Heart left ventricle (tissue), 16 donors: Measurements from ENCODE around the gene RCL1. TPM values are rescaled to one million over a fixed set of nuclear protein-coding genes. Genes with fewer than 3 reads are reported as not detected.
A peak's percentile ranks its signal among the peaks of the same experiment; 100 is the strongest.

ENCODE experiments used
- ATAC-seq, 4 donors: fragments of 200-7000 bp; cut with Tn5 transposase; one replicate each; pipeline ENCODE4 v1.9.1; 2020 to 2022; ENCODE audit warnings: moderate library complexity in 4 of 4, mild to moderate bottlenecking in 3 of 4, moderate number of reproducible peaks in 1 of 4
- DNase-seq, 5 donors: peaks; one replicate each; pipeline ENCODE4 v3.0.0-alpha.2; 2020
- H3K27ac ChIP-seq, 12 donors: fragments of 200-600 bp; sonication (generic) in 4 of 12; one replicate each; pipeline versions ENCODE4 v1.5.0 to v1.8.0; 2016 to 2022; ENCODE audit warnings: mild to moderate bottlenecking in 2 of 12
- H3K27me3 ChIP-seq, 9 donors: fragments of 200-600 bp; sonication (generic) in 2 of 9; one replicate each; pipeline versions ENCODE4 v1.5.1 to v1.8.0; 2016 to 2022; ENCODE audit warnings: mild to moderate bottlenecking in 3 of 9
- H3K36me3 ChIP-seq, 9 donors: fragments of 200-600 bp; sonication (generic) in 2 of 9; one replicate each; pipeline versions ENCODE4 v1.5.0 to v1.8.0; 2018 to 2022; ENCODE audit warnings: mild to moderate bottlenecking in 2 of 9
- H3K4me1 ChIP-seq, 12 donors: fragments of 200-600 bp; sonication (generic) in 4 of 12; one replicate each; pipeline versions ENCODE4 v1.5.0 to v1.8.0; 2016 to 2022; ENCODE audit warnings: mild to moderate bottlenecking in 3 of 12
- H3K4me3 ChIP-seq, 12 donors: fragments of 200-600 bp; sonication (generic) in 4 of 12; one replicate each; pipeline versions ENCODE4 v1.5.0 to v1.8.0; 2017 to 2022; ENCODE audit warnings: mild to moderate bottlenecking in 9 of 12, moderate library complexity in 4 of 12
- H3K9me3 ChIP-seq, 12 donors: fragments of 200-600 bp; sonication (generic) in 4 of 12; one replicate each; pipeline versions ENCODE4 v1.5.0 to v1.8.0; 2016 to 2022; ENCODE audit warnings: mild to moderate bottlenecking in 1 of 12
- POLR2A ChIP-seq, 2 donors: fragments of 450-650 bp; IDR thresholded peaks; one replicate each; pipeline ENCODE4 v1.6.1; 2017; ENCODE audit warnings: antibody characterized with exemption in 2 of 2, mild to moderate bottlenecking in 2 of 2, moderate library complexity in 2 of 2
- WGBS, 4 donors: extraction: QIAGEN DNeasy Blood & Tissue Kit in 2 of 4; methylation state at CpG; one replicate each; pipeline versions ENCODE4 v1.1.5 to v1.1.7; 2013 to 2018; 5-methylcytosine and 5-hydroxymethylcytosine counted together
- intact Hi-C, 10 donors: fragments of 100-400 bp; cut with DNase I; formaldehyde crosslinking; loops; one replicate each; pipeline versions ENCODE4 v1.11.1 to v1.14.2; 2022
- polyA plus RNA-seq, 2 donors: library from polyadenylated mRNA; stranded (reverse); fragments of 200-250 nt; gene quantifications; one replicate each; pipeline ENCODE4 v1.2.3, GENCODE V29; 2013
- total RNA-seq, 9 donors: library from RNA; depleted of rRNA in 2 of 9; stranded (reverse); fragments of >200 nt in 2 of 9; fragmentation: NEBNext Ultra II Directional in 3 of 9; extraction: Animal tissue kit (Norgen Biotek cat#: 25700) in 3 of 9; gene quantifications; one replicate each; pipeline versions ENCODE4 v1.1.0 to v1.2.4, GENCODE V29; 2016 to 2023
- TF ChIP-seq, protein P1 (sequence below), 12 donors: fragments of 200-600 bp; sonication (generic) in 4 of 12; IDR thresholded peaks; one replicate each; pipeline versions ENCODE4 v1.5.0 to v1.8.0; 2018 to 2022; ENCODE audit warnings: antibody characterized with exemption in 12 of 12, mild to moderate bottlenecking in 5 of 12
- donor health status: ischemic (EF 13 %, LVEDD 7.1; RV severe dilation, severe dysfunction).
- donor health status: healthy with polysubstance abuse.
- donor health status: DM: no; HTN: yes; CAD: no.
- donor health status: DM: no; HTN: no; CAD: no.
- donor health status: ischemic (EF 25% LVEDD 6.9; RV normal size, moderate dysfunction).
- donor health status: ischemic (EF 25% LVEDD 5.7; RV mildly dilated, moderate dysfunction).
- donor health status: healthy.
- donor health status: DM: yes; HTN: yes; CAD: no.
- donor health status: ischemic (EF 35%, LVEDD 5.7; RV mildly dilated, moderate dysfunction).
- donor health status: nonischemic (EF 11% LVEDD 7.7; RV severe dilation, severe dysfunction).
- donor health status: DM: yes; HTN: yes; CAD: no.
- donor health status: PGD.
- donor health status: ischemic (EF 29% LVEDD 5.4; RV normal size, mild dysfunction).
- donor health status: nonischemic (EF 23%, LVEDD 6.1; RV moderate dilation, normal function).

The RCL1 gene
- total and polyA plus RNA-seq, 11 donors, result 3.8 to 11.3 (median 7.2) TPM

DNA sequence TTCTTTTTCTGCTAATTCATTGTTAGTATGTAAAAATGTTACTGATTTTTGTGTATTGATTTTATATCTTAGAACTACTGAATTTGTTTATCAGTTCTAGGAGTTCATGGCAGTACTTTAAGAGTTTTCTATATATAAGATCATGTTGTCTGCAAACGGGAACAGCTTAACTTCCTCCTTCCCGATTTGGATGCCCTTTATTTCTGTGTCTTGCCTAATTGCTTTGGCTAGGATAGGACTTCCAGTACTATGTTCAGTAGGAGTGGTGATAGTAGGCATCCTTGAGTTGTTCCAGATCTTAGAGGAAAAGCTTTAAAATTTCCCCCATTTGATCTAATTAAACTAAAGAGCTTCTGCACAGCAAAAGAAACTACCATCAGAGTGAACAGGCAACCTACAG is 20.1 kb downstream of the RCL1 start:
- Histone ChIP-seq H3K27ac (no peak overlapping the region), H3K4me3 (no peak overlapping the region)
- no peak for TF ChIP-seq POLR2A (IDR thresholded peaks at IDR 0.05)
- TF ChIP-seq, protein P1, sequence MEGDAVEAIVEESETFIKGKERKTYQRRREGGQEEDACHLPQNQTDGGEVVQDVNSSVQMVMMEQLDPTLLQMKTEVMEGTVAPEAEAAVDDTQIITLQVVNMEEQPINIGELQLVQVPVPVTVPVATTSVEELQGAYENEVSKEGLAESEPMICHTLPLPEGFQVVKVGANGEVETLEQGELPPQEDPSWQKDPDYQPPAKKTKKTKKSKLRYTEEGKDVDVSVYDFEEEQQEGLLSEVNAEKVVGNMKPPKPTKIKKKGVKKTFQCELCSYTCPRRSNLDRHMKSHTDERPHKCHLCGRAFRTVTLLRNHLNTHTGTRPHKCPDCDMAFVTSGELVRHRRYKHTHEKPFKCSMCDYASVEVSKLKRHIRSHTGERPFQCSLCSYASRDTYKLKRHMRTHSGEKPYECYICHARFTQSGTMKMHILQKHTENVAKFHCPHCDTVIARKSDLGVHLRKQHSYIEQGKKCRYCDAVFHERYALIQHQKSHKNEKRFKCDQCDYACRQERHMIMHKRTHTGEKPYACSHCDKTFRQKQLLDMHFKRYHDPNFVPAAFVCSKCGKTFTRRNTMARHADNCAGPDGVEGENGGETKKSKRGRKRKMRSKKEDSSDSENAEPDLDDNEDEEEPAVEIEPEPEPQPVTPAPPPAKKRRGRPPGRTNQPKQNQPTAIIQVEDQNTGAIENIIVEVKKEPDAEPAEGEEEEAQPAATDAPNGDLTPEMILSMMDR (IDR thresholded peaks at IDR 0.05), result no peak

DNA sequence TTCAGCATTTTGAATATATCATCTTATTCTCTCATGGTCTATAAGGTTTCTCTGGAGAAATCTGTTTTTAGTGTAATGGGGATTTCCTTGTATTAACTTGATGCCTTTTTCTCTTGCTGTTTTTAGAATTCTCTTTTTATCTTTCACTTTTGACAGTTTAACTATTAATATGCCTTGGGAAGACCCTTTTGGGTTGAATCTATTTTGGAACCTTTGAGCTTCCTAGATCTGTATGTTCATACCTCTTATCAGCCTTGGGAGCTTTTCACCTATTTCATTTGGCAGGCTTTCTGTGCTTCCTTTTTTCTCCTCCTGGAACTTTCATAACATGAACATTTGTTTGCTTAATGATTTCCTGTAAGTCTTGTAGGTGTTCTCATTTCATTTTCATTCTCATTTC is 22.2 kb downstream of the RCL1 start:
- H3K4me1 ChIP-seq, result peaks cover 0 to 12% (median 0%) of the 10 kb centered on the region in 12 donors
- no peak overlapping the region for H3K27ac ChIP-seq
- ATAC-seq (no peak), DNase-seq (no peak)
- peaks cover 0 to 22% (median 4%) of the 10 kb centered on the region in 12 donors for H3K9me3 ChIP-seq
- no peak overlapping the region for H3K4me3 ChIP-seq
- TF ChIP-seq, protein P1 (IDR thresholded peaks at IDR 0.05), result no peak
- no peak for TF ChIP-seq POLR2A (IDR thresholded peaks at IDR 0.05)
- H3K27me3 ChIP-seq, result no peaks in the 10 kb centered on the region
- no peaks in the 10 kb centered on the region for H3K36me3 ChIP-seq
- intact Hi-C loops, result no loop called here

More for the DNA sequence above, 20.1 kb downstream of the RCL1 start:
- ATAC-seq (peak in 2 of 4 donors; percentile 61 to 66), DNase-seq (no peak)
- no peaks in the 10 kb centered on the region for H3K27me3 ChIP-seq
- WGBS, 4 donors, result 28 to 38% (median 36%) methylated on average over 2 of the region's 2 CpGs
- H3K9me3 ChIP-seq, result peaks cover 0 to 25% (median 4%) of the 10 kb centered on the region in 12 donors
- H3K36me3 ChIP-seq, result no peaks in the 10 kb centered on the region
- intact Hi-C loops, result no loop called here
- peaks cover 0 to 20% (median 0%) of the 10 kb centered on the region in 12 donors for H3K4me1 ChIP-seq

DNA sequence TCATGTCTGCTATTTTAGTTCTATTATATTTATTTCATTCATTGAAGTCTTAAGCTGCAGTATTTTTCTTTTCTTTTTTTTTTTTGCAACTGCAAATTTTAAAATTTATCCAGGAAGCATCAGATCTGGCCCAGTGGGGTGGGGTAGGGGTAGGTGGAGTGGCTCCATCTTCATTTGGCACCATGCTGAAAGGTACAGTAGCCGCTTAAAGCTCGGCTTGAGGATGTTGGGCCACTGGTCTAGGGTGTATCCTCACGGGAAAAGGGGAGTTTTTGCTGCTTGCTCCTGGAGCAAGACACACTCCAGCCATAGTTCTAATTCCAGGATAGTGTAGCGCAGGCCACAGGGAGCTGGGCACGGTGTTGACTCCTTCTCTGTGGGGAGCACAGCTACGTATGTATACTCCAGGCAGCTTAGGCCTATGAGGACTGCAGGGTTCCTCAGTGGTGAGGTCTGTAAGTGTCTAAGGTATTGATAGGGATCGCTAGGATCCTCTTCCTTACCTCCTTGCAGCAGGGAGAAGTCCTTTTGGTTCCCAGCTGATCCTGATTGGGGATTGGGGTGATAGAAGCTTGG is 22.7 kb downstream of the RCL1 start:
- DNase-seq, result no peak
- 74 to 90% (median 88%) methylated on average over 7 of the region's 7 CpGs for WGBS, 4 donors
- TF ChIP-seq, protein P1 (IDR thresholded peaks at IDR 0.05), result no peak
- no peak for TF ChIP-seq POLR2A (IDR thresholded peaks at IDR 0.05)
- Histone ChIP-seq H3K27ac (no peak overlapping the region), H3K4me3 (no peak overlapping the region), H3K36me3 (no peaks in the 10 kb centered on the region), H3K9me3 (peaks cover 0 to 22% (median 4%) of the 10 kb centered on the region in 12 donors), H3K27me3 (no peaks in the 10 kb centered on the region), H3K4me1 (peaks cover 0 to 12% (median 0%) of the 10 kb centered on the region in 12 donors)
- intact Hi-C loops, result no loop called here
- ATAC-seq, result peak in 1 of 4 donors; percentile 29

DNA sequence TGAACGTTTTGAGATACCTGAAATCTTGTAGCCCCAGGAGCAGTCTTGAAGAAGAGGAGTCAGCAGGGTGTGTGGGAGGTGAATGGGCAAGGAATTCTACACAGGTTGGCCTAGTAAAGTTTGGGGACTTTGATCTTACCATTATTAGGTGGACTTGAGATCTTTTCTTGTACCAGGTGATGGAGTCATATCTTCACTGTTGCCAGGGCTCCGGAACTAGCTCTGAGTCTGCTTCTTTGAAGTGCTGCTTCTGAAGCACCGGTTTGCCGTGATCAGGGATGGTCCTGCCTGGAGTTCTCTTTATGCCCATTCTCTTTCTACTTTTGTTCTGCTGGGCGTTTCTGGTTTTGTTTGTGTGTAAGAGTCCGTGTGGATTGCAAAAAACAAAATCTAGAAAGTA is 27.4 kb downstream of the RCL1 start:
- Histone ChIP-seq H3K36me3 (no peaks in the 10 kb centered on the region), H3K9me3 (peaks cover 0 to 6% (median 0%) of the 10 kb centered on the region in 12 donors), H3K4me1 (peaks cover 0 to 15% (median 1%) of the 10 kb centered on the region in 12 donors), H3K4me3 (no peak overlapping the region), H3K27me3 (no peaks in the 10 kb centered on the region), H3K27ac (no peak overlapping the region)
- ATAC-seq (no peak), DNase-seq (no peak)
- TF ChIP-seq POLR2A (IDR thresholded peaks at IDR 0.05), result no peak
- TF ChIP-seq, protein P1 (IDR thresholded peaks at IDR 0.05), result no peak
- intact Hi-C loops, result no loop called here
- 84 to 86% (median 86%) methylated on average over 6 of the region's 6 CpGs for WGBS, 4 donors
